ENCODE results near the gene CDH6. TPM values are rescaled to one million over a fixed set of nuclear protein-coding genes. Genes with fewer than 3 reads are reported as not detected.

CDH6 gene
- total RNA-seq = 61.4 and 77.2 TPM in 2 replicates

DNA sequence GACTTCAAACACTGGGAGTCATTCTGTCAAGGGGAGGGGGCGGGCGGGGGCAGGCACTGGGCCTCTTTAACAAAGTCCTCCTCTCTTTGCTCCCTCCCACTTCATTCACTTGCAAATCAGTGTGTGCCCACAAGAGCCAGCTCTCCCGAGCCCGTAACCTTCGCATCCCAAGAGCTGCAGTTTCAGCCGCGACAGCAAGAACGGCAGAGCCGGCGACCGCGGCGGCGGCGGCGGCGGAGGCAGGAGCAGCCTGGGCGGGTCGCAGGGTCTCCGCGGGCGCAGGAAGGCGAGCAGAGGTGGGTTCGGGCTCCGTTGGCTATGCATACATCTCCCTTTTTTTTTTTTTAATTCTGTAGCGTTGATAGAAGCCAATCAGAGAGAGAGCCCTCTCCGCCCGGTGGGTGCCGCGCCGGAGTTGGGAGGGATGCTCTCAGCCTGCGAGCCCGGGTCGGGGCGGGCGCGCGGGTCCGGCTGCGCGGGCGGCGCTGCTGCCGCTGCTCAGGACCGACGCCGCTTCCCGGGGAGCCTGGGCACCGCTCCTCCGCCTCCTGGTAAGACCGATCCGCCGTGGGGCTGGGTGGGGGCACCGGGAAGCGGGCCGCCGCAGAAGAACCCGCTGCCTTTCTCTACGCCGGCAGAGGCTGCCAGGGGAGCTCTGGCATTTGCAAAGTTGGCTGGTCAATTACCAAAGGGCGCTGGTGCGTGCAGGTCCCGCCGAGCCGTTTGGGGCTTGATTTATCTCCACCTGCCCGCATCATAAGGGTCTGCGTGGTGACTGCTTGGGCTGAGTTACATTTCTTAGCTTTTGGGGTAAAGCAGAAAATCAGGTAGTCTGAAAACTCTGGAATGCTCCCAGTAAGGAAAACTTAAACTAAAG, at the start of gene CDH6:
TSS of gene CDH6 (plus strand) at position 96 of the 877 bp plus-strand sequence. CDS start 73,788 bp downstream, outside the sequence.

